ENCODE measurements around the gene GLB1L.

Gene GLB1L

DNA sequence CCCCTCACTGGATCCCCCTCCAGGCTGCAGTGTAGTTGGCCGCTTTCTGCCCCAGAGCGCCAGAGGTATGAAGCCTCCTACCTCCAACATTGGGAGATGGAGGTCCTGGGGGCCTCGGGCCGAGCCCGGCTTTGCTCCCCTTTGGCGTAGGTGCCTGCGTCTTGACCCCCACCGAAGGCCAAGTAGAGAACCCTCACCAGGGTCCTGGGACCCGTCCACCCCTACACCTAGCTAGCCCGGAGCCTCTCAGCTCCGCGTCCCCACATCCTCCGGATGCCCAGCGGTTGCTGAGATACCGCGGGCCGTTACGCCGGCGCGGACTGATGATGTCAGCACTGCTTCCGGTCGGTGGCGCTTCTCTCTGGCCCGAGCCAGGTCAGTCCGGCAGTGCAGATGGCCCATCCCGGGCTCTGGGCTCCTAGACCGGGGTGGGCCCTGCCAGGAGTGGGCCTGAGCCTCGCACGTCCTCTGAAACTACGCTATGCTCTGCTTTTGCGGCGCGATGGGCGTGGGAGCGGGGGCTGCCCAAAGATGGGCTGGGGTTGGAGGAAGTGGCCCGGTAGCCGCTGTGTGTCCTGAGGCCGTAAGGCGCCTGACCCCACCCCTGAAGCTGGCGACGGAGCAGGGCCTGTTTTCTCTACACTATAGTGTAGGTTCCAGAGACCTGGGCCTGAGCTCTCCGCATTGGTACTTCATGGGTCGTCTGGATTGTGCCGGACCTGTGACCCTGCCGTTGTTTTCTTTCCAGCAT, at the start of gene GLB1L, which contains the start of gene STK16:
Gene GLB1L, minus strand, starts transcription at position 297 of the 751 bp plus-strand sequence. CDS start 1,871 bp downstream, outside the sequence.
Gene STK16, plus strand, starts transcription at position 332 of the 751 bp plus-strand sequence. CDS start 521 bp downstream, outside the sequence.
- TF ChIP-seq POLR2AphosphoS5 (IDR thresholded peaks at IDR 0.05; ENCODE audit: borderline replicate concordance, low read depth, low read length) (peak; percentile 90), FOXP2 (optimal IDR thresholded peaks at IDR 0.05; ENCODE audit: control extremely low read depth, extremely low read length, insufficient read depth) (peak; percentile 9), EZH2 (IDR thresholded peaks at IDR 0.05) (no peak)
- Histone ChIP-seq H3K36me3 (ENCODE audit: insufficient read depth, low read length) (no peaks in the 10 kb centered on the region; the same call in 1 of the 2 replicates), H3K9ac (ENCODE audit: insufficient read length) (peak within 1 kb of the TSS; percentile 87), H3K27ac (no peak within 1 kb of the TSS), H3K9me3 (ENCODE audit: low read depth, low read length) (no peaks in the 10 kb centered on the region), H3K4me3 (peak within 1 kb of the TSS; percentile 99)
- no peak for DNase-seq (ENCODE audit: low read depth, low spot score)

- Histone ChIP-seq H3K36me3 (ENCODE audit: insufficient read depth, low read length) (no peaks in the 10 kb centered on the region), H3K9me3 (ENCODE audit: low read depth, low read length) (no peaks in the 10 kb centered on the region), H3K27ac (no peak overlapping the region), H3K9ac (ENCODE audit: insufficient read length) (peak overlapping the region; percentile 54), H3K4me3 (peak overlapping the region; percentile 77)
- TF ChIP-seq POLR2AphosphoS5 (IDR thresholded peaks at IDR 0.05; ENCODE audit: borderline replicate concordance, low read depth, low read length) (peak; percentile 28; the same call in 1 of the 2 replicates), FOXP2 (optimal IDR thresholded peaks at IDR 0.05; ENCODE audit: control extremely low read depth, extremely low read length, insufficient read depth) (no peak), EZH2 (IDR thresholded peaks at IDR 0.05) (no peak)
- peak; percentile 28 for DNase-seq (ENCODE audit: low read depth, low spot score)
These were observed 49.4 kb upstream of the GLB1L start for GRCh38 chr2:219294356-219295351.

GRCh38 chr2:219293736-219294231, 48.5 kb upstream of the GLB1L start:
- no peak overlapping the region for H3K9ac ChIP-seq (ENCODE audit: insufficient read length)
- TF ChIP-seq POLR2AphosphoS5 (IDR thresholded peaks at IDR 0.05; ENCODE audit: borderline replicate concordance, low read depth, low read length) (no peak), FOXP2 (optimal IDR thresholded peaks at IDR 0.05; ENCODE audit: control extremely low read depth, extremely low read length, insufficient read depth) (no peak), EZH2 (IDR thresholded peaks at IDR 0.05) (no peak)
- no peak for DNase-seq (ENCODE audit: low read depth, low spot score)
- no peaks in the 10 kb centered on the region for H3K9me3 ChIP-seq (ENCODE audit: low read depth, low read length)
- H3K36me3 ChIP-seq (ENCODE audit: insufficient read depth, low read length): no peaks in the 10 kb centered on the region
- H3K27ac ChIP-seq: no peak overlapping the region
- H3K4me3 ChIP-seq: no peak overlapping the region

DNA sequence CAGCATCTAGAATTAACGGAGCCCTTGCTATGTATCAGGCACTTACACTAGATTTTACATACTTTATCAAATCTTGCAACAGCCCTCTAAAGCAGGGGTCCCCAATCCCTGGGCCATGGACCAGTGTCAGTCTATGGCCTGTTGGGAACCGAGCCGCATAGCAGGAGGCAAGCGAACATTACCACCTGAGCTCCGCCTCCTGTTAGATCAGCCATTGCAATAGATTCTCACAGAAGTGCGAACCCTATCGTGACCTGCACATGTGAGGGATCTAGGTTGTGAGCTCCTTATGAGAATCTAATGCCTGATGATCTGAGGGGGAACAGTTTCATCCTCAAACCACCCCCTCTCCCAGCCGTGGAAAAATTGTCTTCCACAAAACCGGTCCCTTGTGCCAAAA, 47.4 kb upstream of the GLB1L start:
- Histone ChIP-seq H3K9ac (ENCODE audit: insufficient read length) (no peak overlapping the region), H3K4me3 (no peak overlapping the region), H3K9me3 (ENCODE audit: low read depth, low read length) (no peaks in the 10 kb centered on the region), H3K27ac (no peak overlapping the region), H3K36me3 (ENCODE audit: insufficient read depth, low read length) (no peaks in the 10 kb centered on the region)
- TF ChIP-seq FOXP2 (optimal IDR thresholded peaks at IDR 0.05; ENCODE audit: control extremely low read depth, extremely low read length, insufficient read depth) (no peak), POLR2AphosphoS5 (IDR thresholded peaks at IDR 0.05; ENCODE audit: borderline replicate concordance, low read depth, low read length) (no peak), EZH2 (IDR thresholded peaks at IDR 0.05) (no peak)
- no peak for DNase-seq (ENCODE audit: low read depth, low spot score)

DNA sequence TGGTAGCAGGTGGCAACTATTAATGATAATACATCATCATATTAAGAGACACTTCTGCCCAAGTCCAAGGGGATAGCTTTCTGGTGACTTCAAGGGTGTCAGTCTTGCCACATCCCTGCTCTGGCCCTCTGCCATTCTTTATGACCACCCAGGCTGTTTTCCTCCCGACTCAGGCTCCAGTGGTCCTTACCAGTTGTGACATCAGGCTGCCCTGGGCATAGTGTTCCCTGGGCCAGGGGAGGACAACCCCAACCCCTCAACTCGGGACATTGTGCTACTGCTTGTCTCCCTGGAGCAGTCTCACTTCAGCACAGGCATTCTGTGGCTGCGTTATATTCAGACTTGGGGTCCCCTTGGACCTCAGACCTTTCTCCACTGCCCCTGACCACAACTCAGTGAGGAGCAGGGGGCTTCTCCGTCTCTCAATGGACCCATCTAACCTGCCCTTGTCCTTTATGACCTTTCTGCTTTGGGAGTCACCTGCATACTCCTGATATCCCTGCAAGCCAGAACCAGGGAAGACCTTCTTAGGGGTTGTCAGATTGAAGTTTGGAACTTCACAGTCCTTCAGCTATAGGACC, 46.8 kb upstream of the GLB1L start:
- Histone ChIP-seq H3K9me3 (ENCODE audit: low read depth, low read length) (no peaks in the 10 kb centered on the region), H3K4me3 (no peak overlapping the region), H3K9ac (ENCODE audit: insufficient read length) (no peak overlapping the region), H3K36me3 (ENCODE audit: insufficient read depth, low read length) (no peaks in the 10 kb centered on the region), H3K27ac (no peak overlapping the region)
- no peak for DNase-seq (ENCODE audit: low read depth, low spot score)
- no peak for TF ChIP-seq POLR2AphosphoS5 (IDR thresholded peaks at IDR 0.05; ENCODE audit: borderline replicate concordance, low read depth, low read length)

GRCh38 chr2:219291394-219291793, 46.1 kb upstream of the GLB1L start:
- TF ChIP-seq FOXP2 (optimal IDR thresholded peaks at IDR 0.05; ENCODE audit: control extremely low read depth, extremely low read length, insufficient read depth) (no peak), EZH2 (IDR thresholded peaks at IDR 0.05) (no peak), POLR2AphosphoS5 (IDR thresholded peaks at IDR 0.05; ENCODE audit: borderline replicate concordance, low read depth, low read length) (no peak)
- Histone ChIP-seq H3K4me3 (no peak overlapping the region), H3K27ac (no peak overlapping the region), H3K9me3 (ENCODE audit: low read depth, low read length) (no peaks in the 10 kb centered on the region), H3K9ac (ENCODE audit: insufficient read length) (no peak overlapping the region), H3K36me3 (ENCODE audit: insufficient read depth, low read length) (no peaks in the 10 kb centered on the region)
- no peak for DNase-seq (ENCODE audit: low read depth, low spot score)

DNA sequence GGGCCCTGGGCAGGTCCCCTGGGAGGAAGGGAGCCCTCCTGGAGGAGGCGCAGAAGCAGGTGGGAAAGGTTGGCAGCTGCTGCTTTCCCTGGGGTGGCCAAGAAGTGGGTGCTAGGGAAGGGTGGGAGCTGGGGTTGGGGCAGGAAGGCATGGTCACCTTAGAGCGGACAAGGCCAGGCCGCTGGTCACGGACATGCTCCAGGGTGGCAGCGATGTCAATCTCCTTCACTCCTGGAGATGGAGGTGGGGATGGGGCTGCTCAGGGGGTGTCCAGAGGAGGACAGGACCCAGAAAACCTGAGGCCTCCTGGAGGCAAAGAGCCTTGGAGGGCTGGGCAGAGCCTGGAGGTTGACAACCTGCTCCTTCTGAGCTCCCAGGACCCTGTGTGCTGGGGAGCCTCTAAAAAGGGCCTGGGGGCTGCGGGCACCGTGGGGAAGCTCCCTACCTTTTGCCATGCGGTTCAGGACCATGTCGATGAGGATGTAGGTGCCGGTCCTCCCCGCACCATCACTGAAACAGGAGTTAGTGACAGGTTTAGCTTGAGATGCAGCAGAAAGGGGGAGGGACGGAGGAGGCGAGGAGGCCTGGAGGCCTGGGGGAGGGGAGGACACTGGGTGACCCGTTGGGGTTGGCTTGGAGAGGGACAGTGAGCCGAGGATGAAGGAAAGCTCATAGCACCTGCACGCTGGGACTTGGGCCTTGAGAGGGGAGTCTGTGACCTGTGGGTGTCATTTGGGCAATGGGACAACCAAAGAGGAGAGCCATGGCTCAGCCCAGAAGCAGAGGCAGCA, 45.3 kb upstream of the GLB1L start:
- no peak for DNase-seq (ENCODE audit: low read depth, low spot score)
- H3K9me3 ChIP-seq (ENCODE audit: low read depth, low read length): no peaks in the 10 kb centered on the region
- no peaks in the 10 kb centered on the region for H3K36me3 ChIP-seq (ENCODE audit: insufficient read depth, low read length)
- no peak overlapping the region for H3K4me3 ChIP-seq
- no peak overlapping the region for H3K27ac ChIP-seq
- TF ChIP-seq FOXP2 (optimal IDR thresholded peaks at IDR 0.05; ENCODE audit: control extremely low read depth, extremely low read length, insufficient read depth): no peak
- TF ChIP-seq POLR2AphosphoS5 (IDR thresholded peaks at IDR 0.05; ENCODE audit: borderline replicate concordance, low read depth, low read length): no peak
- no peak for TF ChIP-seq EZH2 (IDR thresholded peaks at IDR 0.05)
- no peak overlapping the region for H3K9ac ChIP-seq (ENCODE audit: insufficient read length)
